Endothelial cell of umbilical vein (primary cell): ENCODE measurements around the gene KRTAP10-11.

Source experiments
- EZH2 ChIP-seq: IDR thresholded peaks from 2 replicates; pipeline ENCODE4 v1.6.1; 2012; ENCODE audit warnings: borderline replicate concordance, low read depth, mild to moderate bottlenecking, moderate library complexity, low read length, inconsistent platforms; ENCODE audit not compliant: severe bottlenecking
- FOS ChIP-seq: IDR thresholded peaks from 2 replicates; pipeline ENCODE4 v1.6.1; 2011; ENCODE audit warnings: mild to moderate bottlenecking, low read length, moderate library complexity, borderline replicate concordance; ENCODE audit not compliant: insufficient read depth
- GATA2 ChIP-seq: IDR thresholded peaks from 2 replicates; pipeline ENCODE4 v1.7.0; 2011; ENCODE audit warnings: low read depth, mild to moderate bottlenecking, moderate library complexity, mixed read lengths, low read length; ENCODE audit not compliant: insufficient read length, insufficient read depth
- POLR2A ChIP-seq: IDR thresholded peaks from 2 replicates; pipeline ENCODE4 v1.6.1; 2012; ENCODE audit warnings: low read depth, mild to moderate bottlenecking, control low read depth, low read length
- POLR2AphosphoS5 ChIP-seq: IDR thresholded peaks from 2 replicates; pipeline ENCODE4 v1.6.1; 2012; ENCODE audit warnings: low read depth, mild to moderate bottlenecking, control low read depth, low read length, moderate library complexity; ENCODE audit not compliant: insufficient read depth
- TF ChIP-seq, protein P1 (sequence below), 2 donors: IDR thresholded peaks; 1 replicate in 1 of 2; 2 replicates in 1 of 2; pipeline ENCODE4 v1.5.1; 2011; ENCODE audit warnings: low read length in 2 of 2, mild to moderate bottlenecking in 2 of 2, moderate library complexity in 2 of 2, control low read depth in 1 of 2, inconsistent platforms in 1 of 2, low read depth in 1 of 2; ENCODE audit not compliant: insufficient read depth in 1 of 2; ENCODE audit errors: extremely low read depth in 1 of 2
- TF ChIP-seq, protein P2 (sequence below): IDR thresholded peaks from 2 replicates; pipeline ENCODE4 v1.6.1; 2011; ENCODE audit not compliant: insufficient read depth, insufficient read length

DNA sequence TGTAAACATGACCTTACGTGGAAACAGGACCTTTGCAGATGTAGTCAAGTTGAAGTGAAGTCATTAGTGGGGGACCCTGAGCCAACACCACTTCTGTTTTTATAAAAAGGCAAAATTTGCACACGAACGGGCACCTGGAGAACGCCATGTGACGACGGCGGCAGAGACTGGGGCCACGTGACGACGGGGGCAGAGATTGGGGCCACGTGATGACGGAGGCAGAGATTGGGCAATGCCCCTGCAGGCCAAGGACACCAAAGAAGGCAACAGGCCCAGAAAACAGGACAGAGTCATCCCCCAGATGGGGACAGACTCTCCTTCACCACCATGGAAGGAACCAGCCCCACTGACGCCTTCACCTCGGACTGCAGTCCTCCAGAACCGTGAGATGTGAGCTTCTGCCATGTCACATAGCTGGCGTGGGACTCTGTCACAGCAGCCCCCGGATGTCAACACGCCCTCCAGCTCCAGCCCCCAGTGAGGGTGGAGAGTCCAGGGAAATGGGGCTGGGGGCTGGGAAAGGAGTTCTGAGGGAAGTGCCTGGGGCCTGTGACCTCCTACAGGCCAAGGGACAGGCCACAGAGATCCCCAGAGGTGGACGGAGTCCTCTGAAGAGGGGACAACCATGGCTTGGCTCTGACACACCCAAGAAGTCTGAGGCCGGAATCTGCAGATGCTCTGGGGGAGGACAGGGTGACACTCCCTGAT, 4.2 kb downstream of the KRTAP10-11 start:
- TF ChIP-seq, protein P1, sequence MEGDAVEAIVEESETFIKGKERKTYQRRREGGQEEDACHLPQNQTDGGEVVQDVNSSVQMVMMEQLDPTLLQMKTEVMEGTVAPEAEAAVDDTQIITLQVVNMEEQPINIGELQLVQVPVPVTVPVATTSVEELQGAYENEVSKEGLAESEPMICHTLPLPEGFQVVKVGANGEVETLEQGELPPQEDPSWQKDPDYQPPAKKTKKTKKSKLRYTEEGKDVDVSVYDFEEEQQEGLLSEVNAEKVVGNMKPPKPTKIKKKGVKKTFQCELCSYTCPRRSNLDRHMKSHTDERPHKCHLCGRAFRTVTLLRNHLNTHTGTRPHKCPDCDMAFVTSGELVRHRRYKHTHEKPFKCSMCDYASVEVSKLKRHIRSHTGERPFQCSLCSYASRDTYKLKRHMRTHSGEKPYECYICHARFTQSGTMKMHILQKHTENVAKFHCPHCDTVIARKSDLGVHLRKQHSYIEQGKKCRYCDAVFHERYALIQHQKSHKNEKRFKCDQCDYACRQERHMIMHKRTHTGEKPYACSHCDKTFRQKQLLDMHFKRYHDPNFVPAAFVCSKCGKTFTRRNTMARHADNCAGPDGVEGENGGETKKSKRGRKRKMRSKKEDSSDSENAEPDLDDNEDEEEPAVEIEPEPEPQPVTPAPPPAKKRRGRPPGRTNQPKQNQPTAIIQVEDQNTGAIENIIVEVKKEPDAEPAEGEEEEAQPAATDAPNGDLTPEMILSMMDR (IDR thresholded peaks at IDR 0.05; ENCODE audit: extremely low read depth in 1 of 2, insufficient read depth in 1 of 2, low read depth in 1 of 2, low read length in 2 of 2) = no peak
- TF ChIP-seq EZH2 (no peak), POLR2AphosphoS5 (no peak), FOS (no peak), POLR2A (no peak), GATA2 (no peak)
- TF ChIP-seq, protein P2, sequence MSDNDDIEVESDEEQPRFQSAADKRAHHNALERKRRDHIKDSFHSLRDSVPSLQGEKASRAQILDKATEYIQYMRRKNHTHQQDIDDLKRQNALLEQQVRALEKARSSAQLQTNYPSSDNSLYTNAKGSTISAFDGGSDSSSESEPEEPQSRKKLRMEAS = no peak
